Glomerular visceral epithelial cell (primary cell): ENCODE data around the gene SELENOF.
A peak's percentile ranks its signal among the peaks of the same experiment; 100 is the strongest.

Experiments
- DNase-seq: peaks from one replicate; pipeline ENCODE4 v3.0.0-alpha.2; 2016; ENCODE audit errors: extremely low spot score

The SELENOF gene

GRCh38 chr1:86913896-86914600 is at the start of gene SELENOF:
TSS of gene SELENOF (minus strand) at chr1:86914126. CDS start at chr1:86914111, 15 bp downstream.
- peak; percentile 100 for DNase-seq

- no peak for DNase-seq
These were observed 46.6 kb upstream of the SELENOF start for GRCh38 chr1:86960548-86960947.

- DNase-seq = no peak
These were observed 43.3 kb upstream of the SELENOF start for GRCh38 chr1:86957221-86957620.

- DNase-seq = no peak
These were observed 42.3 kb upstream of the SELENOF start for GRCh38 chr1:86956221-86956620.

GRCh38 chr1:86955678-86956077 is 41.8 kb upstream of the SELENOF start:
- DNase-seq = no peak

- no peak for DNase-seq
These were observed 39.2 kb upstream of the SELENOF start for GRCh38 chr1:86953167-86953566.

GRCh38 chr1:86951430-86951829 is 37.5 kb upstream of the SELENOF start:
- DNase-seq = no peak

- DNase-seq = no peak
These were observed 36.9 kb upstream of the SELENOF start for GRCh38 chr1:86950712-86951419.

- no peak for DNase-seq
These were observed 34.3 kb upstream of the SELENOF start for GRCh38 chr1:86948212-86948611.

- no peak for DNase-seq
These were observed 28.8 kb upstream of the SELENOF start for GRCh38 chr1:86942743-86943142.

- no peak for DNase-seq
These were observed 28.1 kb upstream of the SELENOF start for GRCh38 chr1:86942042-86942441.

- DNase-seq = no peak
These were observed 26.7 kb upstream of the SELENOF start for GRCh38 chr1:86940599-86940998.

- no peak for DNase-seq
These were observed 25.5 kb upstream of the SELENOF start for GRCh38 chr1:86939406-86939805.

GRCh38 chr1:86938855-86939254 is 24.9 kb upstream of the SELENOF start:
- DNase-seq = no peak

GRCh38 chr1:86938450-86938849 is 24.5 kb upstream of the SELENOF start:
- DNase-seq = peak; percentile 2

- peak; percentile 2 for DNase-seq
These were observed 19.8 kb upstream of the SELENOF start for GRCh38 chr1:86933562-86934377.

- DNase-seq = no peak
These were observed 19.1 kb upstream of the SELENOF start for GRCh38 chr1:86933051-86933450.

GRCh38 chr1:86928819-86929218 is 14.9 kb upstream of the SELENOF start:
- no peak for DNase-seq

- no peak for DNase-seq
These were observed 13.0 kb upstream of the SELENOF start for GRCh38 chr1:86926883-86927282.

- no peak for DNase-seq
These were observed 11.8 kb upstream of the SELENOF start for GRCh38 chr1:86925742-86926141.

- no peak for DNase-seq
These were observed 10.5 kb upstream of the SELENOF start for GRCh38 chr1:86924324-86924960.

GRCh38 chr1:86922445-86922844 is 8.5 kb upstream of the SELENOF start:
- no peak for DNase-seq
